Peyer's patch (tissue), 4 donors: ENCODE results near the gene PPM1E. TPM values are rescaled to one million over a fixed set of nuclear protein-coding genes. Genes with fewer than 3 reads are reported as not detected.
"Not testable (repeated sequence)": the region's sequence is repeated elsewhere in the genome, so short reads cannot be mapped to it uniquely, and the experiment has no call there.

Experiments
- DNase-seq, 3 donors: peaks; one replicate each; pipeline ENCODE4 v3.0.0-alpha.2; 2017 to 2019
- H3K27ac ChIP-seq, 4 donors: fragments of 200-600 bp; sonication (generic); one replicate each; pipeline ENCODE4 v1.5.1; 2016 to 2019
- H3K27me3 ChIP-seq, 2 donors: fragments of 200-600 bp; sonication (generic); one replicate each; pipeline ENCODE4 v1.5.1; 2019
- H3K36me3 ChIP-seq, 3 donors: fragments of 200-600 bp; sonication (generic); one replicate each; pipeline ENCODE4 v1.5.1; 2016 to 2019
- H3K4me1 ChIP-seq, 4 donors: fragments of 200-600 bp; sonication (generic); one replicate each; pipeline ENCODE4 v1.5.1; 2016 to 2019
- H3K4me3 ChIP-seq, 4 donors: fragments of 200-600 bp; sonication (generic); 1 replicate in 3 of 4; 2 replicates in 1 of 4; pipeline ENCODE4 v1.5.1; 2016 to 2019; ENCODE audit warnings: mild to moderate bottlenecking in 1 of 4
- H3K9me3 ChIP-seq, 4 donors: fragments of 200-600 bp; sonication (generic); one replicate each; pipeline ENCODE4 v1.5.1; 2016 to 2019; ENCODE audit warnings: mild to moderate bottlenecking in 1 of 4
- POLR2A ChIP-seq, 2 donors: fragments of 450-650 bp; IDR thresholded peaks; one replicate each; pipeline ENCODE4 v1.5.1; 2017; ENCODE audit warnings: antibody characterized with exemption in 2 of 2, mild to moderate bottlenecking in 2 of 2, moderate library complexity in 2 of 2
- total RNA-seq, 4 donors: library from RNA; depleted of rRNA; stranded (reverse); fragments of >200 nt; gene quantifications; one replicate each; pipeline ENCODE4 v1.1.0, GENCODE V29; 2016
- TF ChIP-seq, protein P1 (sequence below), 6 experiments: fragments of 450-650 bp in 4 of 6; fragments of 200-600 bp in 2 of 6; sonication (generic) in 1 of 6; IDR thresholded peaks; one replicate each; pipeline ENCODE4 v1.5.1; 2017 to 2019; ENCODE audit warnings: antibody characterized with exemption in 6 of 6, mild to moderate bottlenecking in 3 of 6, moderate library complexity in 1 of 6

PPM1E gene
- total RNA-seq, 4 donors from 2014 or later: 0.13 to 0.18 TPM; not detected in 2

DNA sequence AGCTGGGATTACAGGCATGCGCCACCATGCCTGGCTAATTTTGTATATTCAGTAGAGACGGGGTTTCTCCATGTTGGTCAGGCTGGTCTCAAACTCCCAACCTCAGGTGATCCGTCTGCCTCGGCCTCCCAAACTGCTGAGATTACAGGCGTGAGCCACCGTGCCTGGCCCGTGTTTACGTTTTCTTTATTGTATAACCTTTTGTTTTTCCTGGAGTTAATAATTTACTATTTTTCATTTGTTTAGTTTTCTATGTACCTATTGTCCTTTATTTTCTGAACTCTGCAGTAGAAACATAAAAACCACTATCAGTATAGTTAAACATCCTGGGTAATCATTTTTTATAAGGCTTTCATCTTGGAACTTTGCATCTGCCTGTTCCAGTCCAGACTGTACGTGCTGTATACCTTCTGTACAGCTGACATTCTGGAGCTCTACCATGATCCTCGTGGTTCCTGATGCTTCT is 73.6 kb downstream of the PPM1E start:
- Histone ChIP-seq H3K27ac (no peak overlapping the region), H3K27me3 (no peaks in the 10 kb centered on the region), H3K36me3 (no peaks in the 10 kb centered on the region), H3K4me3 (no peak overlapping the region), H3K4me1 (no peaks in the 10 kb centered on the region), H3K9me3 (no peaks in the 10 kb centered on the region)
- DNase-seq: no peak
- TF ChIP-seq, protein P1, sequence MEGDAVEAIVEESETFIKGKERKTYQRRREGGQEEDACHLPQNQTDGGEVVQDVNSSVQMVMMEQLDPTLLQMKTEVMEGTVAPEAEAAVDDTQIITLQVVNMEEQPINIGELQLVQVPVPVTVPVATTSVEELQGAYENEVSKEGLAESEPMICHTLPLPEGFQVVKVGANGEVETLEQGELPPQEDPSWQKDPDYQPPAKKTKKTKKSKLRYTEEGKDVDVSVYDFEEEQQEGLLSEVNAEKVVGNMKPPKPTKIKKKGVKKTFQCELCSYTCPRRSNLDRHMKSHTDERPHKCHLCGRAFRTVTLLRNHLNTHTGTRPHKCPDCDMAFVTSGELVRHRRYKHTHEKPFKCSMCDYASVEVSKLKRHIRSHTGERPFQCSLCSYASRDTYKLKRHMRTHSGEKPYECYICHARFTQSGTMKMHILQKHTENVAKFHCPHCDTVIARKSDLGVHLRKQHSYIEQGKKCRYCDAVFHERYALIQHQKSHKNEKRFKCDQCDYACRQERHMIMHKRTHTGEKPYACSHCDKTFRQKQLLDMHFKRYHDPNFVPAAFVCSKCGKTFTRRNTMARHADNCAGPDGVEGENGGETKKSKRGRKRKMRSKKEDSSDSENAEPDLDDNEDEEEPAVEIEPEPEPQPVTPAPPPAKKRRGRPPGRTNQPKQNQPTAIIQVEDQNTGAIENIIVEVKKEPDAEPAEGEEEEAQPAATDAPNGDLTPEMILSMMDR (IDR thresholded peaks at IDR 0.05): no peak
- no peak for TF ChIP-seq POLR2A (IDR thresholded peaks at IDR 0.05)

DNA sequence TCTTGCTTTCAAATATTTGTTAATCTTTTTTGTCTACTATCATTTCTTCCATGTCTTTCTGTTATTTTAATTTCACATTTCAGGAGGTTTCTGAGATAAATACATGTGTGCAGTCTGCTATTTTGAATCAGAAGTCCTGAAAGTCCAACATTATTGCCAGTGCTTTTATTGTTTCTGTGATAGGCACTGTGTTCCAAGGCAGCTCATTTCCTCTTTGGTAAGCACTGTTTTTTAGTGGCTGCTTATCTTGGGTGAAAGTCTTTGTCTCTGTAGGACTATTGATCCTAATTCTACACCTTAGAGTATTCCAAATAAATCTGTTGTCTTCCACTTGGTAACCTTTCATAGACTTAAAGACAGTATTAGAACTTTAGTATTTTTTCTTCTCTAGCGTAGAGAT is 76.1 kb downstream of the PPM1E start:
- Histone ChIP-seq H3K4me1 (no peaks in the 10 kb centered on the region), H3K27ac (no peak overlapping the region), H3K9me3 (no peaks in the 10 kb centered on the region), H3K27me3 (no peaks in the 10 kb centered on the region), H3K4me3 (no peak overlapping the region), H3K36me3 (no peaks in the 10 kb centered on the region)
- no peak for DNase-seq
- TF ChIP-seq, protein P1 (IDR thresholded peaks at IDR 0.05): no peak
- no peak for TF ChIP-seq POLR2A (IDR thresholded peaks at IDR 0.05)

DNA sequence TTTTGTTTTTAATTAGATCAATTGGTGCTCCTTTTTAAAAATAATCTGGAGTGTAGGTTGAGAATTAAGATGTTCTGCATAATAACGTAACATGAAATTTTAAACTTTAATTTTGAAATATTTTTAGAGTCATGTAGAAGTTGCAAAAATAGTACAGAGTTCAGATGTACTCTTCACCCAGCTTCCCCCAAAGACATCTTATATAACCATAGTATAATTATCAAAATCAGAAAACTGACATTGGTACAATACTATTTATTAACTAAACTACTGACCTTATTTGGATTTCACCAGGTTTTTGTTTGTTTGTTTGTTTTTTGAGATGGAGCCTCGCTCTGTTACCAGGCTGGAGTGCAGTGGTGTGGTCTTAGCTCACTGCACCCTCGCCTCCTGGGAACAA is 76.9 kb downstream of the PPM1E start:
- H3K27ac ChIP-seq: no peak overlapping the region
- H3K27me3 ChIP-seq: no peaks in the 10 kb centered on the region
- H3K4me3 ChIP-seq: no peak overlapping the region
- H3K9me3 ChIP-seq: no peaks in the 10 kb centered on the region
- no peak for DNase-seq
- no peaks in the 10 kb centered on the region for H3K4me1 ChIP-seq
- no peak for TF ChIP-seq POLR2A (IDR thresholded peaks at IDR 0.05)
- TF ChIP-seq, protein P1 (IDR thresholded peaks at IDR 0.05): no peak
- no peaks in the 10 kb centered on the region for H3K36me3 ChIP-seq

DNA sequence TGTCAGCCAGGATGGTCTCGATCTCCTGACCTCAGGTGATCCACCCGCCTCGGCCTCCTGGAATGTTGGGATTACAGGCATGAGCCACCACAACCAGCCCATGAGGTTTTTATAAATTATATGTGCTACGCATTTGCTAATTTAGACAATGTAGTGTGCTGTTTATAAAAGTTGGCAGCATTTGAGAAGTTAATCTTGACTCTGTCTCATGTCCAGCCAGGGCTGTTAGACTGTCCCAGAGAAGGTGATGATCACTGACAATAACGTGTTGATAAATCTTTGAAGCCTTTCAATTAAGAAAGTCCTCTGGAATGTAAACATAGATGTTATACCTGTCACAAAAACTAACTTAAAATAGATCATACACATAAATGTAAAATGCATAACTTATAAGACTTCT is 82.0 kb downstream of the PPM1E start:
- Histone ChIP-seq H3K27ac (no peak overlapping the region), H3K4me3 (no peak overlapping the region)

DNA sequence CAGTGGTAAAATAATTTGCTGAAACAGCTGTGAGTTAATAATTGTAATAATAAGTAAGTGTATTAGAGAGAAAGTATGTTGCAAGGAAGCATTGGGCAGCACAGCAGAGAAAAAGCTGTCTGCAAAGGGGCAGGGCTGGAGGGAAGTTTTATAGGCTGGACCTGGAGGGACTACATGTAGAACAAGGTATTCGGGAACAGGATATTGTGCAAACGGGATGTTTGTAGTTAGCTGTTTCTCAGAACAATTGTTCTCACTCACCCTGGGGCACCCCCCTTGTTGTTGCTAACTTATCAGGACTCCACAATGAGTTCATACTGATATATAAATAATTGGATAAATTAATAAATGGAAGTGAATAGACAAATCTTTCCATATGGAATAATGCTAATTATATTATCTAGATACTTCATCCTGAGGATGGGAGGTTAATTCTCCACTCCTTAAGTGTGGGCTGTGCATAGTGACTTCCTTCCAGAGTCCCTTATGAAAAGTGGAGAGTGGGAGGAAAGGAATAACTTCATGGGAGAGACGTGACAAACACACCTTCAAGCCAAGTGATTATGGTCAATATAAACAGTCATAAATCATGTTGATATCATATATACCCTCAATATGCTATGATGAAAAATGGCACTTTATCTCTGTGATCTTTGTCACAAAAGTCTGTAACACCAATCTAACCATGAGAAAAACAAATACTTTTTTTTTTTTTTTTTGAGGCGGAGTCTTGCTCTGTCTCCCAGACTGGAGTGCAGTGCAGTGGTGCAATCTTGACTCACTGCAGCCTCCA is 85.4 kb downstream of the PPM1E start:
- no peaks in the 10 kb centered on the region for H3K27me3 ChIP-seq
- H3K4me1 ChIP-seq: no peaks in the 10 kb centered on the region
- no peaks in the 10 kb centered on the region for H3K36me3 ChIP-seq
- no peak overlapping the region for H3K4me3 ChIP-seq
- TF ChIP-seq POLR2A (IDR thresholded peaks at IDR 0.05): no peak
- TF ChIP-seq, protein P1 (IDR thresholded peaks at IDR 0.05): no peak
- no peaks in the 10 kb centered on the region for H3K9me3 ChIP-seq
- no peak overlapping the region for H3K27ac ChIP-seq
- no peak for DNase-seq

More for the DNA sequence above, 82.0 kb downstream of the PPM1E start:
- Histone ChIP-seq H3K27me3 (no peaks in the 10 kb centered on the region), H3K9me3 (no peaks in the 10 kb centered on the region), H3K4me1 (no peaks in the 10 kb centered on the region), H3K36me3 (no peaks in the 10 kb centered on the region)
- no peak for TF ChIP-seq POLR2A (IDR thresholded peaks at IDR 0.05)
- TF ChIP-seq, protein P1 (IDR thresholded peaks at IDR 0.05): no peak
- DNase-seq: no peak

DNA sequence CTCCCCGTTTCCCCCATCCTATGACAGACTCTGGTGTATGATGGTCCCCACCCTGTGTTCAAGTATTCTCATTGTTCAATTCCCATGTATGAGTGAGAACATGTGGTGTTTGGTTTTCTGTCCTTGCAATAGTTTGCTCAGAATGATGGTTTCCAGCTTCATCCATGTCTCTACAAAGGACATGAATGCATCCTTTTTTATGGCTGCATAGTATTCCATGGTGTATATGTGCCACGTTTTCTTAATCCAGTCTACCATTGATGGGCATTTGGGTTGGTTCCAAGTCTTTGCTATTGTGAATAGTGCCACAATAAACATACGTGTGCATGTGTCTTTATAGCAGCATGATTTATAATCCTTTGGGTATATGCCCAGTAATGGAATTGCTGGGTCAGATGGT is 90.8 kb downstream of the PPM1E start:
- H3K27ac ChIP-seq, H3K27me3 ChIP-seq, H3K4me1 ChIP-seq, DNase-seq, H3K36me3 ChIP-seq, H3K9me3 ChIP-seq, H3K4me3 ChIP-seq: not testable (repeated sequence)

DNA sequence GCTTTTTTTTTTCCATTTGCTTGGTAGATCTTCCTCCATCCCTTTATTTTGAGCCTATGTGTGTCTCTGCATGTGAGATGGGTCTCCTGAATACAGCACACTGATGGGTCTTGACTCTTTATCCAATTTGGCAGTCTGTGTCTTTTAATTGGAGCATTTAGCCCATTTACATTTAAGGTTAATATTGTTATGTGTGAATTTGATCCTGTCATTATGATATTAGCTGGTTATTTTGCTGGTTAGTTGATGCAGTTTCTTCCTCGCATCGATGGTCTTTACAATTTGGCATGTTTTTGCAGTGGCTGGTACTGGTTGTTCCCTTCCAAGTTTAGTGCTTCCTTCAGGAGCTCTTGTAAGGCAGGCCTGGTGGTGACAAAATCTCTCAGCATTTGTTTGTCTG is 94.5 kb downstream of the PPM1E start:
- not testable (repeated sequence) for H3K27ac ChIP-seq, H3K4me3 ChIP-seq, H3K9me3 ChIP-seq, DNase-seq, H3K36me3 ChIP-seq, H3K27me3 ChIP-seq, H3K4me1 ChIP-seq
